ENCODE measurements around the gene DCLK1.

Gene DCLK1

DNA sequence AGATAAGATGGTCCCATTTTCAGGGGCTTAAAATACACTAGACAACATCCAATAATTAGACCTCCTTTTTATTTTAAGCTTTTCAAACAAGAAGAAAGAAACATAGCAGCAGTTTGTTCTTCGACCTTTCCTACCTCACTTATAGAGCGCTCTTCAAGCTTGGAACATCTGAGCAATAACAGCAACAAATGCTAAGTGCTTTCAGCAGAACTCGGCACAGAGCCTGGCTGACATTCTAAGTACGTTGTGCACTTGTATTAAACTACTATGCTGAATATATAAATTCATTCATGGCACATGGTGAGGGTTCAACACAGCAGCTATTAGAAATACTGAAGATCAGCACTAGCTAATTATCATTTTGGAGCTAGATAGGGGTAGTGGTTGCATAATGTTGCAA, 398.6 kb downstream of the DCLK1 start:
- DNase-seq, result no peak

DNA sequence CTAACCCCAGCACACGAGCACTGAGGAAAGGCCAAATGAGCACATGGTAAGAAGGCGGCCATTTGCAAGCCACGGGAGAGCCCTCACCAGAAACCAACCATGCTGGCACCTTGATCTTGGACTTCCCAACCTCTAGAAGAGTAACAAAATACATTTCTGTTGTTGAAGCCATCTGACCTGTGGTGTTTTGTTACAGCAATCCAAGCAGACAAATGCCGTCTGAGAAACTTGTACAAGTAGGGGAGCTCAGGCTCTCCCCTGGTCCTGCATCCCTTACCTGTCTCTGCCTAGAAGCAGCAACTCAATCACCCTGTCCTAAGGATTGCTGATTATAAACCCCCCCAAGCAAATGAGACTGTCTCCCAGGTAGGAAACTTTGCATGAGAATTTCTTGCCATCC, 399.7 kb downstream of the DCLK1 start:
- no peak for DNase-seq

DNA sequence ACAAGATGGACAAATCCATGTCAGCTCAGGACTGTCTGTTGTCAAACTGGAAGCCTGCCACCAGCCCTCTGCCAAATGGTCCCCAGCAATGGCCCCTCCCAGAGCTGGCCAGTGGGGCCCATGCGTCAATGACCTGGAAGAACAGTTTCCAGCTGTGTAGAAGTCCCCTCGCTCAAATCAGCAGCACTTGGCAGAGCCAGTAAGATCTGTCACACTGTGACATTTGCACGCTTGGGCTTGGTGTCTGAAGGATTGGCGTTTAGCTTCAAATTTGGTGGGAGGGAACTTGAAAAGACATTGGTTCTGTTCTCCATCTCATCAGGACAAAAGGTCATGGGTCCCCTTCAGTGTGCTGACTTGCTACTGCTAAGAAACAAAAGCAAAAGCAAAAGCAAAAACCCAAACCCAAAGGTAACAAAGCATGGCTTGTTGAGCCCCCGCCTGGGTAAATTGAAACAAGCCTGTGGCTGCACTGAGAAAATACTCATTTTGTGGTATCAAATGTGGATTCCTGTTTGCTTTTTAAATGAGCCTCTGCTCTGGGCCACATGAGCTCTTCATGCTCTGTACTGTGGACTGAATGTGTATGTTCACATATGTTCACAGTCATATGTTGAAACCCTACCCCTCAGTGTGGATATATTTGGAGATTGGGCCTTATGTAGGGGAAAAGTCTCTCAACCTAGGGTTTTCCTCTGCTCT, 401.1 kb downstream of the DCLK1 start:
- DNase-seq, result no peak

DNA sequence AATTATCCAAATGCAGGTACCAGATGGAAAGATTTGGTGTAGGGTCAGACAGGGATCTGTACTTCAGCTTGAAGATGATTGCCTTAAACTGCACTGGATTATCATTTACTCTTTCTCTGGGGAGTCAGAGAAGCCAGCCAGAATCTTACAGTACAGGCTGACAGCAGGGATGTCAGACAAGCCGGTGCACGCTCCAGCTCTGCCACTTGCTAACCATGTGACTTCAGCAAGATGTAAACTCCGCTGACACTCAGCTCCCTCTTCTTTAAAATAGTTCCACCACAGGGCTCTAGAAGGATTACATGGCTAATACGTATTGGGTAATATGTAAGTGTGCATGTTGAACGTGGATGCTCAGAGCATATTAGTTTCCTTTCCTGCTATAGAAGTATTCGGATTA, 403.3 kb downstream of the DCLK1 start:
- no peak for DNase-seq

DNA sequence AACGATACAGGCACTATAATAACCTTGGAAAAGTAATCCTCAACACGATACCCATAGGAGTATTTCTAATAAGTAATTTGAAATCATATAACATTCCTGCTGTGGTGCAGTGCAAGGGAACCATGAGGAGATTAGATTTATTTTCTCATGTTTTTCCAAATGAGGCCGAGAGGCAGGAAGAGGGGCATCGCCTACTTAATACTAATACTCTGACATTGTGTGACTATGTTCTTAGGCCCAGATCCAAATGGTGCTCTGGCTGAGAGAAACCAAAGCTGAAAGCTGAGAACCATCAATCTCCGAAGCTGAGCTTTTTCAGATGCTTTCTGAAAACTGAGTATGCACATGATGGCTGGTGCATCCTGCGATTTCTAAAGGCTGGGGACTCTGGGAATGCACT, 406.7 kb downstream of the DCLK1 start:
- no peak for DNase-seq

DNA sequence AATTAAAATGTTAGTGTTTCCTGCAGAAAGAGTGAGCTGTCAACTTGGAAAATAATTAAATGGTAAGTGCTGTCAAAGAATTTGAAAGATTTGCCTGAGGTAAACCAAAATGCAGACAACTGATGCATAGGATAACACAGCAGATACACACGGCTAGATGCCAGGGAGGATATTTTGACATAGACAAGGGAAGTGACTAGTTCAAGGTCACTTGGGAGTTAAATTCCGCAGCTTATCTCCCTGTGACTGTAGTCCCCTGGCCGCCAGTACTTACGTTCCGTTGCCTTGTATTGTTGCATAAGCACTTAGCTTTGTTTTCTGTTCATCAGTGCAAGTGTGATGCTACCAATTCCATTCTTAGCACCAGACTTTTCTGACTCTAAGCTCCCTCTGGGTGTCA, 407.4 kb downstream of the DCLK1 start:
- no peak for DNase-seq

DNA sequence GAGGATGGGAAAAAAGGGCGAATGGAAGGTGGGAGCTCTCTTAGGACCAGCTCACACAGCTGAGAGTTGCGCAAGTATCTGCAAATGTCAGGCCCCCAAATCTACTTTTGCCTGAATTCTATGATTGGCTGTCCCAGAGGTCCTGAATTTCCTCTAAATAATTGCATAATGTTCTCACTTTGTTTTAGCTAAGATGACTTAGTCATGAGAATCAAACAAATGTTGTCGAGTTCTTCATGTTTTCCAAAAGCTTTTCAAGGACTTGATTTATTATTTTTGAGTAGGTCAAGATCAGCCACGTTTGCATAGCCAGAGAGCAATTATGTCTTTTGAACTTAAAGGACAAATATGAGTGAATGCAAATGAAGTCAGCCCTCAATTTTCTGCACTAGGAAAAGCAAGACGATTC, 408.1 kb downstream of the DCLK1 start:
- DNase-seq, result no peak

DNA sequence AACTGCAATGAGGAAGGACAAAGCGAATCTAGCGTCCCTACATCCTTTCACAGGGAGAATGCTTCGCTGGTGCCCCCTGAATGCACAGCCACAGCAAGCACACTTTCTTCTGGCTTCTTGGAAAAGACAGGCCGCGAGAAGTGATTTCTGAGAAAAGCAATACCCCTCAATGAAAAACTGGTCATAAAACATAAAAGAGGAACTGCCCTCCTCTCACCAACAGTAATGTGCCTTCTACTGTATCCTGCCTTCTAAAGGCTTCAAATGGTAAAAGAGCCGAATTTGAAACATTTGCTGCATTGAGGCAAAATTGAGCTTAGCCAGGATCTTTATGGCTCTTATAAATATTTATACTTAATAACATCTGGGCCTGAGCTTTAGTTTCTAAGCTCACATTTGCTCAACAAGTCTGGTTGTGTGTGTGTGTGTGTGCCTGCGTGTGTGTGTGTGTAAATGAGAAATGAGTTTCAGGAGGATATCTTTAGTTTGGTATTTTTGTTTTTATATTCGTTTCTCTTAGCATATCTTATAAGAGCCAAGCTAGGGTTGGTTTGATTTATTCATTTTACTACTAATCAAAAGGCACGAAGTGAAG, 408.6 kb downstream of the DCLK1 start:
- no peak for DNase-seq

DNA sequence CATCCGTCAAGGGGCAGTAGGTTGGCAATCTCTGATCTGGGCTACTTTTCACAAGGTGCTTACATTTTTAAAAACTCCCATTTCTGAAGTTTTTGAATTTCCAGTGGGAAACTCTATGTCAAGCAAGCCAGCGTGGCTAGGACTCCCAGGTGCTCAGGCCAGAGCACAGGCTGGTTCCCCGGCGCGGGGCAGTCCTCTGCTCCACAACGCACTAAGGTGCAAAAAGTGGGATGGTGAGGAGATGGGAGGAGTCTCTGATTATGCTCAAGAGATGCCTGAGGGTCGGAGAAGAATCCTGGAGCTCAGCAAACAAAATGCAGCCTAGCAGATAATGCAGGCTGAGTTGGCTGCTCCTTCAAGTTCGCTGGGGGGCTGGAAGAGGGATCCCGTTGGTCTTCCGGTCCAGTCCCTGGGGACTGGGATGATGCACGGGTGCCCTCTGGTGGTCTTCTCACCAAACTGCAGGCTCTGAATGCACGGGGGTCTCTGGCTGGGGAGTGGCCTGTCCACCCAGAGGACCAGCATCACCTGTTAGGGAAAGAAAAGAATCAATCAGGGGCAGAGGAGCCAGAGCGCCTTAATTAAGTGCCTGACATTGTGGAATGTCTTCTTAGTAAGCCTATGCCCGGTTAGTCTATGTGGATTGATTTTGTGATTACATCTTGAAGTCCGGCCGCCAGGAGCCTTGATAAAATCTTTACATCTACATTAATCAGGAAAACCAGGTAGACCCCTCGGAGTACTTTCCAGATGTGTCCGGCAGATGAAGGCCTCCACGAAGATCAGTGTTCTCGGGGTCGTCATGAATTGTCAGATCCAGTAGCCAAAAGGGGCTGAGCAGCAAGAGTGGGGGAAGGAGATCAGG, 410.3 kb downstream of the DCLK1 start:
- DNase-seq, result peak; percentile 10 to 14

DNA sequence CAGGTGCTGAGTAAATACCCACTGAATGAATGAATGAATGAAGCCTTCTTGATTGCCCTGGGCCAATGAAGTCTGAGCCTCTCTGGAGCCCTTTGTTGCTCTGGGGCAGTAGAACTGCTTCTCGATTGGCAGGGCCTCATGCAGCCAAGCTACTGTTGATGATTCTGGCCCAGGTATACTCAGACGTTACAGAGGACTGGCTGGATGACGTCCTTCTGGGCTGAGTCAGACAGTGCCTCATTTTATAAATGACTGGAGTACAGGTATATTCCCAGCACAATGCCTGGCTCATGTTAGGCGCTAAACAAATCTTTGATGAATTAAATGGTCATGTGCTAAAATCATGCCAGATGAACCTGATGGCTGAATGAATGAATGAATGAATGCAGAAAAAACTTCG, 410.9 kb downstream of the DCLK1 start:
- no peak for DNase-seq

Measured in CD4-positive, alpha-beta T cell treated with Interleukin-1 beta for 1 hour (primary cell).